Fibroblast of villous mesenchyme (primary cell): ENCODE data around the gene KAZN. TPM values are rescaled to one million over a fixed set of nuclear protein-coding genes. Genes with fewer than 3 reads are reported as not detected.
A peak's percentile ranks its signal among the peaks of the same experiment; 100 is the strongest.

Experiments used
- DNase-seq: peaks from one replicate; pipeline ENCODE4 v3.0.0-alpha.2; 2010; ENCODE audit warnings: low read depth
- H3K4me3 ChIP-seq: 2 replicates; pipeline ENCODE4 v1.5.1; 2011; ENCODE audit warnings: low read depth, mild to moderate bottlenecking, low read length
- CTCF ChIP-seq: IDR thresholded peaks from 2 replicates; pipeline ENCODE4 v1.5.1; 2012; ENCODE audit warnings: low read depth, mild to moderate bottlenecking, low read length; ENCODE audit not compliant: insufficient read depth
- total RNA-seq: library from RNA; depleted of rRNA; stranded (reverse); fragments of >200 nt; gene quantifications from 2 replicates; pipeline ENCODE4 v1.2.3, GENCODE V29; 2012

Gene KAZN
- total RNA-seq, 1 donor = 8.6 TPM

- TF ChIP-seq CTCF = no peak
- H3K4me3 ChIP-seq = peak overlapping the region; percentile 44
- DNase-seq = no peak
These were observed 348.9 kb downstream of the KAZN start for GRCh38 chr1:14947421-14947820.

GRCh38 chr1:14948112-14948652 lies 349.7 kb downstream of the KAZN start:
- no peak for DNase-seq
- no peak overlapping the region for H3K4me3 ChIP-seq
- TF ChIP-seq CTCF = no peak

GRCh38 chr1:14949270-14949835 lies 350.9 kb downstream of the KAZN start:
- no peak for DNase-seq
- H3K4me3 ChIP-seq = no peak overlapping the region
- TF ChIP-seq CTCF = no peak

- no peak for TF ChIP-seq CTCF
- DNase-seq = no peak
- H3K4me3 ChIP-seq = no peak overlapping the region
These were observed 351.6 kb downstream of the KAZN start for GRCh38 chr1:14949836-14950713.

GRCh38 chr1:14951766-14952165 lies 353.3 kb downstream of the KAZN start:
- no peak for TF ChIP-seq CTCF
- no peak overlapping the region for H3K4me3 ChIP-seq
- no peak for DNase-seq

- TF ChIP-seq CTCF = no peak
- DNase-seq = no peak
- no peak overlapping the region for H3K4me3 ChIP-seq
These were observed 354.3 kb downstream of the KAZN start for GRCh38 chr1:14952626-14953314.
